ENCODE results near the gene RAB40B.

RAB40B gene

DNA sequence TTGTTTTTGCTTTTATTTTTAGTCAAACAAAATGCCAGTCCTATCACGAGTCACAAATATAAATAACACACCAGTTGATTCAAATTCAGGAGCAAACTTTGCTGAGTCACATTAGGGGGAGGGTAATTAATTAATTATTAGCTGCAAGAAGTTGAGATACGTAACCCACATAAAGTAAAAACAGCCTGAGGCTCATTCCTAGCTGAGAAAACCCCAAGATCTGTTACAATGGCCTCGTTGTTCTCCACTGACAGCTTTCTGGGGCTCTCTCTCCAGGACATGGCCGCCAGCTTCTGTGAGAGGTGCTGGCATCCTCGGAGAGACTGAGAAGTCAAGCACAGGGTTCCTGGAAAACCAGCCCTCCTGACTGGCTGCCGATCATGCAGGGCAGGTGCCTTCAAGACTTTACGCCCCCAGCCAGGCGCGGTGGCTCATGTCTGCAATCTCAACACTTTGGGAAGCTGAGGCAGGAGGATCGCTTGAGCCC is 11.1 kb downstream of the RAB40B start:
- peaks cover 28% of the 10 kb centered on the region for H3K4me1 Mint-ChIP-seq
- no peaks in the 10 kb centered on the region for H3K27me3 Mint-ChIP-seq
- H3K4me3 Mint-ChIP-seq: no peak overlapping the region
- no peak for ATAC-seq
- H3K9me3 Mint-ChIP-seq: no peaks in the 10 kb centered on the region
- H3K27ac Mint-ChIP-seq: peak overlapping the region in 1 of 2 donors; percentile 59
- DNase-seq: no peak

- Mint-ChIP-seq H3K27ac (peak overlapping the region in 1 of 2 donors; percentile 59), H3K4me3 (no peak overlapping the region), H3K9me3 (no peaks in the 10 kb centered on the region), H3K4me1 (peaks cover 20% of the 10 kb centered on the region), H3K27me3 (no peaks in the 10 kb centered on the region)
- no peak for DNase-seq
- ATAC-seq: no peak
These were observed 11.9 kb downstream of the RAB40B start for GRCh38 chr17:82686366-82687324.

DNA sequence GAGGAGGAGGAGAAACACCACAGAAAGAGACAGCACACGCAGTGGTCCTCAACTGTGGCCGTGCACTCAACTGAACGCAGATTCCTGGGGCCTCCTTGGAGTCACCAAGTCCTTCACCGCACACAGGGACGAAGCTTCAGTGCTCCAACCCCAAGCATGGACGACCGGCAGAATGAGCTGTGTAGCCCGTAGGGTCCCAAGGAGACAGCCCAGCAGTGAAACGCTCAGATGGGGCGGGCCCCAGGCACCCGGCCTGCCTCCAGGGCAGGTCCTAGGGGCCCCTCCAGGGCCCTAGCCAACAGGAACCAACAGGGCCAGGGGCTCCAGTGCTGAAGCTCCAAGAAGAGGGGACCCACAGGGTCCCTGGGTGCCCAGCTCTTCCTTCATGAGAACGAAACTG is 13.2 kb downstream of the RAB40B start:
- Mint-ChIP-seq H3K27ac (no peak overlapping the region), H3K4me3 (no peak overlapping the region), H3K4me1 (peaks cover 6% of the 10 kb centered on the region), H3K27me3 (no peaks in the 10 kb centered on the region), H3K9me3 (no peaks in the 10 kb centered on the region)
- no peak for ATAC-seq
- no peak for DNase-seq

DNA sequence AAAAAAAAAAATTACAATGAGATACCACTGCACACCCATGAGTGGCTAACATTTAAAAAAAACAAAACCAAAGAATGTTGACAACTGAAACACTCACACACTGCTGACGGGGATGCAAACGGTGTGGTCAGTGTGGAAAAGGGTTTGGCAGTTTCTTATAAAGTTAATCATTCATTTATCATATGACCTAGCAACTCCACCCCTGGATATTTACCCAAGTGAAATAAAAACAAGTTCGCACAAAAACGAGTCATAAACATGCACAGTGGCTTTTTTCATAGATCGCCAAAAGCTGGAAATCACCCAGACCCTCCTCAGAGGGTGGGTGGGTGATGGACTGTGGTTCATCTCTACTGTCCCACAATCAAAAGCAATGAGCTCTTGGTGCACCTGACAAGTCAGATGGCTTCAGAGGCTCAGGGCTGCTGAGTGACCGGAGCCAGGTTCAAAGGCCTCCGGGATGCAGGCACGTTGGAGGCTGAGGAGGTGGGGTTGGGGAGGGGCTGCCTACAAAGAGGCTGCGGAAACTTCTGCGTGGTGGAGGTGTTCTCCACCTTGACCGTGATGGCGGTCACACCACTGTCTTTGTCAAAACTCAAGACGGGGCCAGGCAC is 14.2 kb downstream of the RAB40B start:
- no peaks in the 10 kb centered on the region for H3K9me3 Mint-ChIP-seq
- no peaks in the 10 kb centered on the region for H3K27me3 Mint-ChIP-seq
- DNase-seq (no peak), ATAC-seq (no peak)
- no peaks in the 10 kb centered on the region for H3K4me1 Mint-ChIP-seq
- H3K4me3 Mint-ChIP-seq: no peak overlapping the region
- H3K27ac Mint-ChIP-seq: no peak overlapping the region

GRCh38 chr17:82683534-82683933 is 15.0 kb downstream of the RAB40B start:
- no peaks in the 10 kb centered on the region for H3K4me1 Mint-ChIP-seq
- peak overlapping the region in 1 of 2 donors; percentile 78 for H3K27ac Mint-ChIP-seq

GRCh38 chr17:82681547-82681946 is 17.0 kb downstream of the RAB40B start:
- H3K9me3 Mint-ChIP-seq: no peaks in the 10 kb centered on the region
- DNase-seq (no peak), ATAC-seq (no peak)
- no peaks in the 10 kb centered on the region for H3K27me3 Mint-ChIP-seq
- H3K4me1 Mint-ChIP-seq: no peaks in the 10 kb centered on the region
- no peak overlapping the region for H3K4me3 Mint-ChIP-seq
- no peak overlapping the region for H3K27ac Mint-ChIP-seq

More at GRCh38 chr17:82683534-82683933, 15.0 kb downstream of the RAB40B start:
- H3K27me3 Mint-ChIP-seq: no peaks in the 10 kb centered on the region
- no peak overlapping the region for H3K4me3 Mint-ChIP-seq
- ATAC-seq (no peak), DNase-seq (no peak)
- no peaks in the 10 kb centered on the region for H3K9me3 Mint-ChIP-seq

DNA sequence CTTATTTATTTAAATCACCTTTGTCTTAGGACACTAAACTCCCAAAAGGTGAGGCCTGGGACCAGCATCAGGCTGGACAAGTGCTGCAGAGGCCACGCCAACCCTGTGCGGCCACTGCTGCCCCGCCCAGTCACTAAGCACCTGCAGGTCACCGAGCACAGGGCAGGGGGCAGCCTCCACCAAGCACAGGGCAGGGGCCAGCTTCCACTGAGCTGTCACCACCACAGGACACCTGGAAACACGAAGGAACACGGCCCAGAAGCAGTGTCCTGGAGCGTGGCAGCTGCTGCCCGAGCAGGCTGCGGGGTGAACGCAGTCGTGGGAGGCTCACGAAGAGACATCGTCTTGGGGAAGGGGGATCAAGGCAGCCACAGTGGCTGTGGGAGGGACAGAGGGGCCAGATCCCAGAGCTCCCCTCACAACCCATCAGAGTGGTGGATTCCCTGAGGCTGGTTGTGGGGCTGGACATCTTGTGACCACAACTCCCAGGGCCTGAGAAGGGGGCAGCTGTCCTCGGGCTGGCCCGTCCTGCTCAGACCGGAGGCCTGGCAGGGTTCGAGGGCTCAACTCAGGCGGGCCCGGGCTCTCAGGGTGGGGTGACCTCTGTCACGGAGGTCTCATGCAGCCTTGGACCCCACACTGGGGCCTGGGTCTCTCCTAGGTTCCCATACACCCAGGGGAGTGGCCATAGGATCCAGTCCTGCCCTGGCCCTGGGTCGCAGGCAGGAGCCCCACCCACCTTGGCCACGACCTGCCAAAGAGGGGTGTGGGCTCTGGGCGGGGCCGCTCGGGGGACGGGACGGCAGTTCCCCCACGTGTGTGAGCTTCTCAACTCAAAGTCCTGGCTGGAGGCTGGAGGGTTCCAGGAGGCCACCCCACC is 18.7 kb downstream of the RAB40B start:
- no peaks in the 10 kb centered on the region for H3K27me3 Mint-ChIP-seq
- H3K27ac Mint-ChIP-seq: no peak overlapping the region
- DNase-seq (no peak), ATAC-seq (no peak)
- no peaks in the 10 kb centered on the region for H3K9me3 Mint-ChIP-seq
- H3K4me3 Mint-ChIP-seq: no peak overlapping the region
- H3K4me1 Mint-ChIP-seq: no peaks in the 10 kb centered on the region

DNA sequence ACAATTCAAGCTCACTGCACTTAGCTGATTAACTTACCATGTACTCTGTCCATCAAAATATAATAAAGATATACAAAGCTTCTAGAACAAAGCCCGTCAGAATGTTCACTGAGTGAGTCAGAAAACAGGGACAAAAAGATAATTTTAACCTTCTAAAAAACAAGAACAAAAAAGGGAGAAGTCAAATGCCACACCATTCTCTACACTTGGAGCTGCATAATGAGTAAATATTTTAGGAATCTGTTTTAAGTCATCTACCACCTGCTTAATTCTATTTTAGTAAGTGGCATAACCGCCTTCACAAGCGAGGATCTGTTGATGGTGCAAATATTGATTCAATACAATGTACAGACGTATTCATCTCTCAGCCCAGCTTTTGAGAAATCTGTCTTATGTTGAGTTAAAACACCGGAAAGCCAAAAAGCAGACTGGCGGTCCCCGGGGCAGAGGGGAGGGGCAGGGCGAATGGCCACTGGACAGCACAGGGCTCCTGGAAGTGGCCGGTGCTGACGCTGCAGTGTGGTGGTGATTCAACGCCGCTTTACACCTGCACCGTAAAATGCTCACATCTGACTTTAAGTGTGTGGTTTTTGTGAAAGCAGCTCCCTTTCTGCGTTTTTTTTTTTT is 20.1 kb downstream of the RAB40B start:
- Mint-ChIP-seq H3K27ac (no peak overlapping the region), H3K27me3 (no peaks in the 10 kb centered on the region), H3K4me1 (no peaks in the 10 kb centered on the region), H3K9me3 (no peaks in the 10 kb centered on the region), H3K4me3 (no peak overlapping the region)
- DNase-seq (no peak), ATAC-seq (no peak)

- no peaks in the 10 kb centered on the region for H3K9me3 Mint-ChIP-seq
- DNase-seq (no peak), ATAC-seq (no peak)
- no peaks in the 10 kb centered on the region for H3K4me1 Mint-ChIP-seq
- H3K4me3 Mint-ChIP-seq: no peak overlapping the region
- H3K27ac Mint-ChIP-seq: peak overlapping the region in 1 of 2 donors; percentile 13
- no peaks in the 10 kb centered on the region for H3K27me3 Mint-ChIP-seq
These were observed 21.1 kb downstream of the RAB40B start for GRCh38 chr17:82677353-82677925.

- Mint-ChIP-seq H3K27me3 (no peaks in the 10 kb centered on the region), H3K4me3 (no peak overlapping the region), H3K27ac (no peak overlapping the region), H3K9me3 (no peaks in the 10 kb centered on the region), H3K4me1 (no peaks in the 10 kb centered on the region)
- no peak for ATAC-seq
- DNase-seq: no peak
These were observed 22.8 kb downstream of the RAB40B start for GRCh38 chr17:82675476-82676245.

DNA sequence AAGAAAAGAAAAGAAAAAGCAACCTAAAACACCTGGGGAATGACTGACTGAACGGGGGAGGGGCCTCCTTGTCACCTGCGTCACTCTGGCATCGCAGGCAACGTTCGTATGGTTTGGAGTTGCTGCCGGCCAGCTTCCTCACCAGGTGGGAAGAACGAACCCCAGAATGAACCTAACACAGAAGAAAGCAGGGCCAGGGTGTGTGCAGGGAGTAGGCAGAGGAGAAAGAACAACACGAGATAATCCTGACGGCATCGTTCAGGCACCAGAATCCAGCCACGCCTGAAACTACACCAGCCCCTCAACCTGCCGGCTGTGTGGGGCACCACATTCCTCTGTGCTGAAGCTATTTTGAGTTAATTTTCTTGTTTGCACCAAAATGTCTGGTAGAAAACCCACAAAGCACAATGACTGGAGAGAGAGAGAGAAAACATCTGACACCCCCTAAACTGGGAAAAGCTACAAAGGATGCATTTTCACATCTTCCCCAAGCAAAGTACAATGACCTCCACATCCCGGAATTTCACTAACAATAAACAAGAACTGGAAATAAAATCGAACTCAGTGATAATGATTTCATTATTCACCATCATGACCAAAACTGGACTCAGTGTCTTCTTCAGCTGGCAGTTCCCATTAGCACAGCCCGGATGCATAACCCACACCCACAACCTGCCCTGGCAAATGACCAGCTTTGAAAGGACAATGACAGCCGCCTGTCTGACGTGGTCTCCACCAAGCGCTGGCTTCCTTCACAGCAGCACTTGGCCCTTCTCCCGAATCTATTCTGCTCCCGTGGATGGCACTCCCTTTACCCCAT is 23.6 kb downstream of the RAB40B start:
- H3K9me3 Mint-ChIP-seq: no peaks in the 10 kb centered on the region
- H3K27me3 Mint-ChIP-seq: no peaks in the 10 kb centered on the region
- no peak for DNase-seq
- no peaks in the 10 kb centered on the region for H3K4me1 Mint-ChIP-seq
- no peak overlapping the region for H3K4me3 Mint-ChIP-seq
- ATAC-seq: no peak
- no peak overlapping the region for H3K27ac Mint-ChIP-seq

DNA sequence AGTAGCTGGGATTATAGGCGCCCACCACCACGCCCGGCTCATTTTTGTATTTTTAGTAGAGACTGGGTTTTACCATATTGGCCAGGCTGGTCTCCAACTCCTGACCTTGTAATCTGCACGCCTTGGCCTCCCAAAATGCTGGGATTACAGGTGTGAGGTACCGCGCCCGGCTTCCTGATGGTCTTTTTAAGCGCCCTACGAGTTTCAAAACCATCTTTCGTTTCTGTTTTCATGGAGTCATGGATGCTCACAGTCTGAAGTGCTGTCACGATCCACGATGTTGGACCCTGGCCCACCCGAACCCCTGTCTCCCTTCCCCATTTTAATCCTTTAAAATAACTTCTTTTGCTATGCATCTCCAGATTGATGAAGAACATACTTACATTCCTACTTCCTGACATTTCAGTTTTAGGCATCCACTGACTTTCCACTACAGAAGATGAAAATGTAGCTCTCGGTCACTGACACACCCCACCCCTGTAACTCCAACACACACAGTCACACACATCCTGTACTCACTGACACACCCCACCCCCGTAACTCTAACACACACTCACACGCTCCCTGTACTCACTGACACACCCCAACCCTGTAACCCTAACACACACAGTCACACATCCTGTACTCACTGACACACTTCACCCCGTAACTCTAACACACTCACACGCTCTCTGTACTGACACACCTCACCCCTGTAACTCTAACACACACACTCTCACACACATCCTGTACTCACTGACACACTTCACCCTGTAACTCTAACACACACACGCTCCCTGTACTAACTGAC is 27.6 kb downstream of the RAB40B start:
- peaks cover 10% of the 10 kb centered on the region for H3K4me1 Mint-ChIP-seq

DNA sequence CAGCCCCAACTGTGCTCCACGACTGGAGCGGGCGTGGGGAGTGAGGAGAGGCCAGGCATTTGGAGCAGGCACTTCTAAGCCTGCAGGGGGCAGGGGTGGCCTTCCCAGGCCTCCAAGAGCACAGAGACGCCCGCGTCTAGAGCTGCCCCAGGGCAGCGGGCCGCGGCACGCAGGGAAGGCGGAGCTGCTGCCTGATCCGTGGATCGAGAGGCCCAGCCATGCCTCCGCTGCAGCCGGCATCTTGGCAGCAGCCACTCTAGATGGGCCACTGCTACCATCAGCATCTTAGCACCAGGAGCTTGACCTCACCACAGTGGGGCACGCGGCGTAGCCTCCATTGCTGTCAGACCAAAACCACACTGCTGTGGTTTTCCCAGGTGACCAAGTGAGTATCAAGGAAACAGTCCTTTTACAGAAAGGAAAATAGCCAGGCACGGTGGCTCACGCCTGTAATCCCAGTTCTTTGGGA is 29.8 kb downstream of the RAB40B start:
- Mint-ChIP-seq H3K4me3 (peak overlapping the region; percentile 69 to 78), H3K27ac (no peak overlapping the region), H3K27me3 (peaks cover 8% of the 10 kb centered on the region)

More for the DNA sequence above, 27.6 kb downstream of the RAB40B start:
- no peak for ATAC-seq
- Mint-ChIP-seq H3K27me3 (peaks cover 8% of the 10 kb centered on the region), H3K27ac (no peak overlapping the region), H3K9me3 (no peaks in the 10 kb centered on the region), H3K4me3 (no peak overlapping the region)
- DNase-seq: no peak

More for the DNA sequence above, 29.8 kb downstream of the RAB40B start:
- peak; percentile 93 for ATAC-seq
- H3K9me3 Mint-ChIP-seq: no peaks in the 10 kb centered on the region
- peak; percentile 65 for DNase-seq
- peaks cover 10% of the 10 kb centered on the region for H3K4me1 Mint-ChIP-seq

Measured in stimulated activated naive CD8-positive, alpha-beta T cell treated with anti-CD3 and anti-CD28 coated beads, Interleukin-15, amount 100 ng/mL, for 72 hours (primary cell).